Endometrium (tissue), 2 donors: ENCODE results near the gene TM4SF4.

Source experiments
- FAIRE-seq: peaks from 2 replicates; lab custom pipeline; 2012; peaks lifted over from hg19 to GRCh38; lab: Jason Lieb, UNC
- donor health status: control.
- donor health status: control.

TM4SF4 gene

GRCh38 chr3:149512073-149512782 is 37.7 kb downstream of the TM4SF4 start:
- no peak for FAIRE-seq

GRCh38 chr3:149514471-149514870 is 40.0 kb downstream of the TM4SF4 start:
- FAIRE-seq = no peak

- no peak for FAIRE-seq
These were observed 40.8 kb downstream of the TM4SF4 start for GRCh38 chr3:149515249-149515648.

- no peak for FAIRE-seq
These were observed 42.4 kb downstream of the TM4SF4 start for GRCh38 chr3:149516920-149517319.

GRCh38 chr3:149519912-149520311 is 45.4 kb downstream of the TM4SF4 start:
- FAIRE-seq = no peak

GRCh38 chr3:149523512-149524299 is 49.2 kb downstream of the TM4SF4 start:
- no peak for FAIRE-seq

GRCh38 chr3:149527531-149528339 is 53.2 kb downstream of the TM4SF4 start:
- FAIRE-seq = no peak

- FAIRE-seq = no peak
These were observed 53.8 kb downstream of the TM4SF4 start for GRCh38 chr3:149528340-149528650.

- no peak for FAIRE-seq
These were observed 54.6 kb downstream of the TM4SF4 start for GRCh38 chr3:149529099-149529498.

- FAIRE-seq = no peak
These were observed 58.1 kb downstream of the TM4SF4 start for GRCh38 chr3:149532489-149533180.

GRCh38 chr3:149534082-149534481 is 59.6 kb downstream of the TM4SF4 start:
- no peak for FAIRE-seq

- FAIRE-seq = peak; percentile 18
These were observed 60.3 kb downstream of the TM4SF4 start for GRCh38 chr3:149534671-149535332.

- FAIRE-seq = no peak
These were observed 60.8 kb downstream of the TM4SF4 start for GRCh38 chr3:149535333-149535685.

GRCh38 chr3:149536429-149536828 is 61.9 kb downstream of the TM4SF4 start:
- no peak for FAIRE-seq

- no peak for FAIRE-seq
These were observed 63.9 kb downstream of the TM4SF4 start for GRCh38 chr3:149538371-149538770.

- FAIRE-seq = no peak
These were observed 66.6 kb downstream of the TM4SF4 start for GRCh38 chr3:149541091-149541491.

GRCh38 chr3:149542375-149543312 is 68.1 kb downstream of the TM4SF4 start:
- no peak for FAIRE-seq

- FAIRE-seq = no peak
These were observed 70.6 kb downstream of the TM4SF4 start for GRCh38 chr3:149545049-149545448.

GRCh38 chr3:149547413-149547812 is 72.9 kb downstream of the TM4SF4 start:
- FAIRE-seq = no peak

- no peak for FAIRE-seq
These were observed 73.6 kb downstream of the TM4SF4 start for GRCh38 chr3:149547954-149548668.
